B cell (primary cell): ENCODE measurements around the gene ST8SIA6.

Experiments
- EZH2 ChIP-seq: IDR thresholded peaks from 2 replicates; pipeline ENCODE4 v1.6.1; 2012; ENCODE audit warnings: borderline replicate concordance, low read depth, mild to moderate bottlenecking, moderate library complexity, low read length; ENCODE audit not compliant: insufficient read depth, poor library complexity, severe bottlenecking
- TF ChIP-seq, protein P1 (sequence below): fragments of 200-600 bp; IDR thresholded peaks from one replicate; pipeline ENCODE4 v1.8.0; 2022; ENCODE audit warnings: antibody characterized with exemption, mild to moderate bottlenecking

DNA sequence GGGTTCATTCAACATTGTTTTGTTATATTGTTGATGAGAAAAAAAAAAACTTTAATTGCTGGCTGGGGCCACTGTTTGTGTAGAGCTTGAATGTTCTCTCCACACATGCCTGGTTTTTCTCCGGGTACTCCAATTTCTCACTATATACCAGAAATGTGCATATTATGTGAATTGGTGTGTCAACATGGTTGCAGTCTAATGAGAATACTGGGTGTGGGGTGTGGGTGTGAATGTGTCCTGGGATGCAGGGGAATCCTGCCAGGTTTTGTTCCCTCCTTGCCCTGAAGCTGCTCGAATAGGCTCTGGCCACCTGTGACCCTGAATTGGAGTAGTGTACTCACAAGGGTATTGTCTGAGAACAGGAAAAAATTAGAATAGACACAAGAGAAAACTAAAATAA lies 145.0 kb downstream of the ST8SIA6 start:
- TF ChIP-seq, protein P1, sequence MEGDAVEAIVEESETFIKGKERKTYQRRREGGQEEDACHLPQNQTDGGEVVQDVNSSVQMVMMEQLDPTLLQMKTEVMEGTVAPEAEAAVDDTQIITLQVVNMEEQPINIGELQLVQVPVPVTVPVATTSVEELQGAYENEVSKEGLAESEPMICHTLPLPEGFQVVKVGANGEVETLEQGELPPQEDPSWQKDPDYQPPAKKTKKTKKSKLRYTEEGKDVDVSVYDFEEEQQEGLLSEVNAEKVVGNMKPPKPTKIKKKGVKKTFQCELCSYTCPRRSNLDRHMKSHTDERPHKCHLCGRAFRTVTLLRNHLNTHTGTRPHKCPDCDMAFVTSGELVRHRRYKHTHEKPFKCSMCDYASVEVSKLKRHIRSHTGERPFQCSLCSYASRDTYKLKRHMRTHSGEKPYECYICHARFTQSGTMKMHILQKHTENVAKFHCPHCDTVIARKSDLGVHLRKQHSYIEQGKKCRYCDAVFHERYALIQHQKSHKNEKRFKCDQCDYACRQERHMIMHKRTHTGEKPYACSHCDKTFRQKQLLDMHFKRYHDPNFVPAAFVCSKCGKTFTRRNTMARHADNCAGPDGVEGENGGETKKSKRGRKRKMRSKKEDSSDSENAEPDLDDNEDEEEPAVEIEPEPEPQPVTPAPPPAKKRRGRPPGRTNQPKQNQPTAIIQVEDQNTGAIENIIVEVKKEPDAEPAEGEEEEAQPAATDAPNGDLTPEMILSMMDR = no peak
- TF ChIP-seq EZH2 = no peak
